LNCAP (cell line): ENCODE results near the gene GRK5.

Experiments used
- TF ChIP-seq, protein P1 (sequence below): fragments of 450-650 bp; IDR thresholded peaks from 2 replicates; pipeline ENCODE4 v1.5.1; 2017; ENCODE audit warnings: mild to moderate bottlenecking

GRK5 gene

DNA sequence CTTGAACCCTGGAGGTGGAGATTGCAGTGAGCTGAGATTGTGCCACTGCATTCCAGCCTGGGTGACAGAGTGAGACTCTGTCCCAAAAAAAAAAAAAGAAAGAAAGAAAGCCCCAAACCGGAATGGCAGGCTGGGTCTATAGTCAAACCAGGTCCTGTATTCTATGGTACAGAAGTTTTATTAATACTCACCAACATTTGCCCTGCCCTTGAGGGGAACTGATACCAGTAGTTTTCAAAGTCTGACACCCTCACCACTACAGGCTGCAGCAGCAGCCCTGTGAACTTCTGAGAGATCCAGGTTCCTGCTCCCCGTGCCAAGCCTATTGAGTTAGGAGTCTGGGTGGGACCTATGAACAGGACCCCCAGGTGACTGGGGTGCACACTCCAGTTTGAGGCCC, 254.6 kb downstream of the GRK5 start:
- TF ChIP-seq, protein P1, sequence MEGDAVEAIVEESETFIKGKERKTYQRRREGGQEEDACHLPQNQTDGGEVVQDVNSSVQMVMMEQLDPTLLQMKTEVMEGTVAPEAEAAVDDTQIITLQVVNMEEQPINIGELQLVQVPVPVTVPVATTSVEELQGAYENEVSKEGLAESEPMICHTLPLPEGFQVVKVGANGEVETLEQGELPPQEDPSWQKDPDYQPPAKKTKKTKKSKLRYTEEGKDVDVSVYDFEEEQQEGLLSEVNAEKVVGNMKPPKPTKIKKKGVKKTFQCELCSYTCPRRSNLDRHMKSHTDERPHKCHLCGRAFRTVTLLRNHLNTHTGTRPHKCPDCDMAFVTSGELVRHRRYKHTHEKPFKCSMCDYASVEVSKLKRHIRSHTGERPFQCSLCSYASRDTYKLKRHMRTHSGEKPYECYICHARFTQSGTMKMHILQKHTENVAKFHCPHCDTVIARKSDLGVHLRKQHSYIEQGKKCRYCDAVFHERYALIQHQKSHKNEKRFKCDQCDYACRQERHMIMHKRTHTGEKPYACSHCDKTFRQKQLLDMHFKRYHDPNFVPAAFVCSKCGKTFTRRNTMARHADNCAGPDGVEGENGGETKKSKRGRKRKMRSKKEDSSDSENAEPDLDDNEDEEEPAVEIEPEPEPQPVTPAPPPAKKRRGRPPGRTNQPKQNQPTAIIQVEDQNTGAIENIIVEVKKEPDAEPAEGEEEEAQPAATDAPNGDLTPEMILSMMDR: no peak

DNA sequence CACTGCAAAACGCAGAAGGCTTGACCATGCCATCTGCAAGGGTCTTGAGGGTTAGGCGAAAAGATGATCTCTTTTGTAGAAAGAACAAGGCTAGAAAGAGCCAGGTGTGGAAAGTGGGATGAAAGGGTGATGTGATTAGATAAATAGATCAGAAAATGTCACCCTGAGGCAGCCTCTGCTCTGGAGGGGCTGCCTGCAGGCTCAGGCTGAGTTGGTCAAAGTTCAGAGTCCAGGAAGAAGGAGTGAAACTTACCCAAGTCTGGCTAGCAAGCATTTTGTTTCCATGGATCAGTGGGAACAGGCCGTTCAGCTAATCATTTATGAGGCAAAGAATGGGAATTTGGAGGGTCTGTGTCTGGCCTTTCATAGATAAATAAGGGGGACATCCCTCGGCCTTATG, 255.4 kb downstream of the GRK5 start:
- TF ChIP-seq, protein P1: no peak

DNA sequence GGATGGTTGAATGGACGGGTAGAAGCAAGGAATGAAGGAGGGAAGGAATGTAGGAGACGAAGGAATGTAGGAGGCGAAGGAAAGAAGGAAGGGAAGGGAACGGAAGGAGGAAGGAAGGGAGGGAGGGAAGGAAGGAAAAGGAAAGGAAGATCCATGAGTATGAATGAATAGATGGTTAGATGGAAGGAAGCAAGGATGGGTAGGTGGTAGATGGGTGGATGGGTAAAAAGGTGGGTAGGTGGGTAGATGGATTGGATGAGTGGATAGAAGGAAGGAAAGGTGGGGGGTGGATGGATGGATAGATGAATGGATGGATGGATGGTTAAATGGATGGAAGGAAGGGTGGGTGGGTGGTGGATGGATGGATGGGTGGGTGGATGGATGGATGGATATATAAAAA, 257.7 kb downstream of the GRK5 start:
- TF ChIP-seq, protein P1: no peak

DNA sequence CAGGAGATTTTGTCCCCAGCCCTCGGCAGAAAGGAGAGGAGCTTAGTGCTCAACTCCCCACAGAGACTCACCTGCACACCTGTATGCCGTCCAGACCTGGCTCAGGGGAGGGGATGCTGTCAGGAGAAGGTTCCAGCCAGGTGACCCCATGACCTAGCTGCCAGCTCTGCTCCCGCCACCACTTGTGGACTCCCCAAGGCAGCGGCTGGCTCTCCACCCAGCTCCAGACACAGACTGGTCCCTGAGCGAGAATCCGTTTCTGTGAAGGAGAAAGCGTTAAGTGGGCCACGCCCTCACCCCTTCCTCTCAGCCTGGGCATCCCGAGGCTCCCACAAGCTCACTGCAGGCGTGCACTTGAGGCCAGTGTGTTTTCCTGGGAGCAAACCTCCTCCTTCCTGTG, 258.7 kb downstream of the GRK5 start:
- TF ChIP-seq, protein P1: no peak

DNA sequence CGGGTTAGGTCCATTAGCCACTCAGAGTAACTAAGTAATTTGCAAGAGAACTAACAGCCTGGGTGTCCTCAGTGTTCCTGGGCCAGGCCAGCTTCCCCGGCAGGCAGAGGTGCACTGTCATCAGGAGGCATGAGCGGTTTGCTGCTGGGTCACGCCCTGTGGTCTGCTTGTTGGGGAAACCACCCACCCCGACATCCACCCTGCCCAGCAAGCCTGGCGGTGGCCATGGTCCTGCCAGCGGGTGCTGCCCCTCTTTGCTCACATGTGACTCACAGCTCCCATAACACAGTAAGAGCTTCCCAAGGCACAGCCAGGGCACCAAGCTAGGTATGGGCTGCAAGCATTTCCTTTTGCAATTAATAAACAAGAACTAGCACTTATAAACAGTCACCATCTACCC, 259.3 kb downstream of the GRK5 start:
- TF ChIP-seq, protein P1: no peak

DNA sequence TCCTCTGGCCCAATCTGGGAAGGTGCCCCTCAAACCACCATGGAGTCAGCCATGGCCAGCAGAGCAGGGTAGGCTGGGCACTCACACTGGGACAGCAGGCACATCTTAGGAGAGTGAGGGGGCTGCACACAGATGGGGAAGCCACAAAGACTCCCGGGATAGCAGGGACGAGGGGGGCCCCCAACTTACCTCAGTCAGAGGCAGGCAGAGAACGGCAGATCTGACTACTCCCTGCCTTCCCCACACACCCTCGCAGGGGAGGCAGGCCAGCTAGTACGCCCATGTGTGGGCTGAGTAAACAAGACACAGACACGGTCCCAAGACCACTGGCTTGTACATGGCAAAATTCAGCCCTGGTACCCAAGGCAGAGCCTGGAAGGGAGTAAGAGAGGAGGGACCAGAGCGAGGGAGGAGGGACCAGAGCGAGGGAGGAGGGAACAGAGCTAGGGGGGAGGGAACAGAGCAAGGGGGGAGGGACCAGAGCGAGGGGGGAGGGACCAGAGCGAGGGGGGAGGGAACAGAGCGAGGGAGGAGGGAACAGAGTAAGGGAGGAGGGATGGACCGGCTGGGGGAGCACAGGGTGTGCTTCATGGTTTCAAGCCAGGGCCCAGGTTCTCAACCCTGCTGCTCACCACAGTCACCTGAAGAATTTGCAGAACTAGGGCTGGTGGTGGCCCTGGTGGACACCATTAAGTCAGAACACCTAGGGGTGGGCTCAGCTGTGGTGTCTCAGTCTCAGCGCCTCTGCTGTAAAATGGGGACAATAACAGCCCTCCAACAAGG, 261.4 kb downstream of the GRK5 start:
- TF ChIP-seq, protein P1: no peak

DNA sequence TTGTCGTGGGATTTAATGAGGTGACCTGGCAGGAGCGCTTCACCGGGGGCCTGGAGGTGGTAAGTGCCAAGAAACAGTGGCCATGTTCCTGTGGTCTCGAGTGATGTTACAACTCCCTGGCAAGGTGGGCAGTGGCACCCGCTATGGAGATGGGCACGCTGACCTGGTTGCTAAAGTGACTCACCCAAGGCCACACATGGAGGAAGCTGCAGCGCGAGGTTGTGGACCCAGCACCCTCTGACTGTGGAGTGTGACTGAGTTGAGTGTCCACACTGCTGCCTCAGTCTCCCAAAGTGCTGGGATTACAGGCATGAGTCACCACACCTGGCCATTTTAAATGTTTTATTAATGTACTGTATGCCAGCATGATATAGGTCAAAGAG, 261.9 kb downstream of the GRK5 start:
- TF ChIP-seq, protein P1: no peak

DNA sequence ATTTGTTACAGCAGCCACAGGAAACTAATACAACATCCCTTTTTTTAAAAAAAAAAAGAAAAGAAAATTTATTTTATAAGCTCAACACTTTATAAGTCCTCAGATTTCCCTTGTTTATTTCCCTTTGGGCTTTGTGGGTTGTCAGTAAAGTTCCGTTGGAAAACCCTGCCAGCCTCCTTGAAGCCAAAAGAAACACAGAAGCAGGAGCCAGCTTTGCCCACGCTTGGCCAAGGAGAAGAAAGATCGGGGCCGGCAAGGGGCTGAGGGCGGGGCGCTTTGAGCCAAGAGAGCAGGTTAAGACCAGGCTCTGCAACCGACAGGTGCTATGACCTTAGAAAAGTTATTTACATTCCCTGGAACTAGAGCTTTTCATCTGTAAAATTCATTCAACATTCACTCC, 262.5 kb downstream of the GRK5 start:
- TF ChIP-seq, protein P1: no peak
